H1 (cell line): ENCODE results near the gene MYH16. TPM values are rescaled to one million over a fixed set of nuclear protein-coding genes. Genes with fewer than 3 reads are reported as not detected.

Experiments
- ATF2 ChIP-seq: IDR thresholded peaks from 2 replicates; pipeline ENCODE4 v1.6.1; 2012; ENCODE audit warnings: low read length, inconsistent platforms
- EP300 ChIP-seq, 2 experiments: IDR thresholded peaks; 1 replicate in 1 of 2; 2 replicates in 1 of 2; pipeline ENCODE4 v1.6.1; 2011 to 2012; ENCODE audit warnings: low read depth in 2 of 2, low read length in 2 of 2, mild to moderate bottlenecking in 2 of 2, borderline replicate concordance in 1 of 2, inconsistent platforms in 1 of 2, moderate library complexity in 1 of 2
- PHF8 ChIP-seq: fragments of 200-600 bp; sonication (generic); conservative IDR thresholded peaks from 2 replicates; pipeline ENCODE4 v1.7.1; 2012; ENCODE audit warnings: low read depth, mild to moderate bottlenecking, inconsistent platforms, low read length, moderate library complexity
- polyA plus RNA-seq, 7 experiments: library from polyadenylated mRNA; depleted of rRNA in 3 of 7; stranded (reverse) in 5 of 7; unstranded in 2 of 7; fragments of >200 nt in 5 of 7; fragments of 200-250 nt in 2 of 7; gene quantifications; 1 replicate in 5 of 7; 2 replicates in 1 of 7; 4 replicates in 1 of 7; pipeline versions ENCODE4 v1.2.1 to v1.2.3, GENCODE V29; 2011 to 2013; ENCODE audit warnings: missing spikeins in 2 of 7, mixed read lengths in 2 of 7
- total RNA-seq: library from RNA; stranded (reverse); fragmentation: NEBNext Ultra II Directional; extraction: Animal tissue kit (Norgen Biotek cat#: 25700); gene quantifications from 2 replicates; pipeline ENCODE4 v1.2.1, GENCODE V29; 2021
- TF ChIP-seq, protein P1 (sequence below): IDR thresholded peaks from 2 replicates; pipeline ENCODE4 v1.6.1; 2011; ENCODE audit warnings: low read depth, mild to moderate bottlenecking, low read length; ENCODE audit not compliant: insufficient read depth

MYH16 gene
- total and polyA plus RNA-seq, 2 of the 8 experiments (the other 6 are each of a cell fraction or from before 2014, with no cell fraction given), result not detected

DNA sequence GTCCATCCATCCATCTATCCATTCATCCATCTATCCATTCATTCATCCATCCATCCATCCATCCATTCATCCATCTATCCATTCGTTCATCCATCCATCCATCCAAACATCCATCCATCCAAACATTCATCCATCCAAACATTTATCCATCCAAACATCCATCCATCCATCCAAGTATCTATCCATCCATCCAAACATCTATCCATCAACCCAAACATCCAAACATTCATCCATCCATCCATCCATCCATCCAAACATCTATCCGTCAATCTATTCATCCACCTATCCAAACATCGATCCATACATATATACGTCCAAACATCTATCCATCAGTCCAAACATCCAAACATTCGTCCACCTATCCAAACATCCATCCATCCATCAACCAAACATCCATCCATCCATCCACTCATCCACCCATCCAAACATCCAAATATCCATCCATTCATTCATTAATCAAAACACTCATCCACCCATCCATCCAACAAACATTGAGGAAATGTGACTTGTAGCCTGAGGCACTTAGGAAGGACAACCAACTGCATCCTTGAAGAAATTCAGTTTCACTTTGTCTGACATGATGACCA, 28.8 kb upstream of the MYH16 start (continued):
- TF ChIP-seq ATF2, result no peak
- TF ChIP-seq EP300 (IDR thresholded peaks at IDR 0.05; ENCODE audit: borderline replicate concordance in 1 of 2, low read depth in 2 of 2, low read length in 2 of 2), result no peak
- TF ChIP-seq, protein P1, sequence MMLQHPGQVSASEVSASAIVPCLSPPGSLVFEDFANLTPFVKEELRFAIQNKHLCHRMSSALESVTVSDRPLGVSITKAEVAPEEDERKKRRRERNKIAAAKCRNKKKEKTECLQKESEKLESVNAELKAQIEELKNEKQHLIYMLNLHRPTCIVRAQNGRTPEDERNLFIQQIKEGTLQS, result no peak
- no peak for TF ChIP-seq PHF8
